GM12878 (cell line): ENCODE results near the gene IL1RAPL1. TPM values are rescaled to one million over a fixed set of nuclear protein-coding genes. Genes with fewer than 3 reads are reported as not detected.

Experiments
- ATAC-seq: fragments of 200-7000 bp; cut with Tn5 transposase; 3 replicates; pipeline ENCODE4 v1.9.1; 2020; ENCODE audit warnings: mild to moderate bottlenecking, moderate library complexity
- BruUV-seq: library from RNA; stranded (reverse); fragments of 400-500 nt; replicated peaks from 2 replicates; lab custom pipeline; 2021; lab: Mats Ljungman, UMichigan
- CTCF ChIA-PET: fragments of 300-600 bp; sonication (Branson Sonifier 250); formaldehyde crosslinking; extraction: SDS; loops from one replicate; lab custom pipeline; 2021; ENCODE audit warnings: inconsistent platforms; lab: Yijun Ruan, JAX
- POLR2A ChIA-PET: fragments of 350-600 bp; formaldehyde crosslinking; extraction: SDS; loops from one replicate; lab custom pipeline; 2021; ENCODE audit warnings: inconsistent platforms; lab: Charles Lee
- RAD21 ChIA-PET: fragments of 300-600 bp; sonication (Branson Sonifier 250); formaldehyde crosslinking; loops from one replicate; lab custom pipeline; 2023; ENCODE audit warnings: antibody characterized with exemption; ENCODE audit not compliant: unreplicated experiment; lab: Charles Lee
- SMC1A ChIA-PET: fragments of 300-600 bp; sonication (Branson Sonifier 250); formaldehyde crosslinking; loops from one replicate; lab custom pipeline; 2023; ENCODE audit not compliant: unreplicated experiment, uncharacterized antibody; lab: Charles Lee
- DNase-seq: peaks from one replicate; pipeline ENCODE4 v3.0.0-alpha.2; 2011; ENCODE audit warnings: low read depth, low spot score
- FAIRE-seq: peaks from 3 replicates; lab custom pipeline; 2011; peaks lifted over from hg19 to GRCh38; lab: Jason Lieb, UNC
- H2AFZ ChIP-seq: 2 replicates; pipeline ENCODE4 v1.6.0; 2011; ENCODE audit warnings: low read depth, low read length, control low read depth; ENCODE audit not compliant: control insufficient read depth
- H3K27ac ChIP-seq: 2 replicates; pipeline ENCODE4 v1.5.1; 2011; ENCODE audit warnings: control low read depth; ENCODE audit not compliant: control insufficient read depth, insufficient read depth
- H3K27me3 ChIP-seq, 2 experiments: replicated peaks in 1 of 2; 2 replicates each; pipeline versions ENCODE4 v1.6.0 to v1.6.1; 2011; ENCODE audit warnings: low read length in 1 of 2; ENCODE audit not compliant: control insufficient read depth in 2 of 2, insufficient read depth in 2 of 2
- H3K36me3 ChIP-seq, 2 experiments: 2 replicates each; pipeline ENCODE4 v1.5.1; 2011; ENCODE audit warnings: low read length in 1 of 2; ENCODE audit not compliant: control insufficient read depth in 2 of 2, insufficient read depth in 2 of 2
- H3K4me1 ChIP-seq: 2 replicates; pipeline ENCODE4 v1.6.1; 2011; ENCODE audit warnings: mild to moderate bottlenecking, low read length, moderate library complexity, mixed read lengths; ENCODE audit not compliant: control insufficient read depth, insufficient read depth
- H3K4me2 ChIP-seq: 2 replicates; pipeline ENCODE4 v1.6.0; 2011; ENCODE audit warnings: control low read depth; ENCODE audit not compliant: control insufficient read depth, insufficient read depth
- H3K4me3 ChIP-seq: fragments of 200-600 bp; sonication (generic); 2 replicates; pipeline ENCODE4 v1.5.1; 2016
- H3K79me2 ChIP-seq: 2 replicates; pipeline ENCODE4 v1.6.0; 2011; ENCODE audit warnings: low read length; ENCODE audit not compliant: control insufficient read depth, insufficient read depth
- H3K9ac ChIP-seq: 2 replicates; pipeline ENCODE4 v1.8.0; 2011; ENCODE audit warnings: low read length, control low read depth, mixed read lengths; ENCODE audit not compliant: control insufficient read depth, insufficient read depth
- H3K9me3 ChIP-seq: replicated peaks from 3 replicates; pipeline ENCODE4 v1.5.1; 2011; ENCODE audit warnings: mild to moderate bottlenecking, low read length; ENCODE audit not compliant: control insufficient read depth, insufficient read depth
- H4K20me1 ChIP-seq: 2 replicates; pipeline ENCODE4 v1.6.0; 2011; ENCODE audit not compliant: control insufficient read depth, insufficient read depth
- ATF7 ChIP-seq: fragments of 450-650 bp; IDR thresholded peaks from 2 replicates; pipeline ENCODE4 v1.6.1; 2016; ENCODE audit warnings: low read depth, mild to moderate bottlenecking
- BACH1 ChIP-seq: fragments of 450-650 bp; IDR thresholded peaks from 2 replicates; pipeline ENCODE4 v1.6.1; 2017; ENCODE audit warnings: mild to moderate bottlenecking, borderline replicate concordance
- CBX5 ChIP-seq: sonication (generic); IDR thresholded peaks from 2 replicates; pipeline ENCODE4 v1.6.1; 2016; ENCODE audit warnings: low read depth, moderate library complexity, mild to moderate bottlenecking, inconsistent platforms
- GATAD2B ChIP-seq: fragments of 450-650 bp; conservative IDR thresholded peaks from 2 replicates; pipeline ENCODE4 v1.6.1; 2017; ENCODE audit warnings: low read depth, mild to moderate bottlenecking, moderate library complexity
- MTA3 ChIP-seq: IDR thresholded peaks from 2 replicates; pipeline ENCODE4 v1.6.1; 2012; ENCODE audit warnings: low read length, inconsistent platforms, borderline replicate concordance
- RUNX3 ChIP-seq: IDR thresholded peaks from 2 replicates; pipeline ENCODE4 v1.6.1; 2012; ENCODE audit warnings: low read length, inconsistent platforms
- SMARCA5 ChIP-seq: fragments of 450-650 bp; IDR thresholded peaks from 2 replicates; pipeline ENCODE4 v1.6.1; 2017; ENCODE audit warnings: mild to moderate bottlenecking
- SRF ChIP-seq, 2 experiments: IDR thresholded peaks; 2 replicates each; pipeline ENCODE4 v1.6.1; 2011; ENCODE audit warnings: low read depth in 2 of 2, low read length in 2 of 2, mild to moderate bottlenecking in 1 of 2, moderate library complexity in 1 of 2
- SUZ12 ChIP-seq: fragments of 200-600 bp; sonication (generic); IDR thresholded peaks from one replicate; pipeline ENCODE4 v1.6.1; 2018; ENCODE audit warnings: antibody characterized with exemption, mild to moderate bottlenecking; ENCODE audit not compliant: unreplicated experiment
- TCF12 ChIP-seq: IDR thresholded peaks from 2 replicates; pipeline ENCODE4 v1.6.1; 2011; ENCODE audit warnings: low read depth, mild to moderate bottlenecking, low read length
- WRNIP1 ChIP-seq: IDR thresholded peaks from 2 replicates; pipeline ENCODE4 v1.6.1; 2011; ENCODE audit warnings: low read depth, low read length, improper control_type of control experiment, borderline replicate concordance
- YBX1 ChIP-seq: fragments of 450-650 bp; IDR thresholded peaks from 2 replicates; pipeline ENCODE4 v1.6.1; 2016; ENCODE audit warnings: antibody characterized with exemption
- WGBS: methylation state at CpG from one replicate; pipeline ENCODE4 v1.1.6; 2016; ENCODE audit warnings: low lambda C conversion rate; ENCODE audit not compliant: insufficient replicate concordance, insufficient coverage; ENCODE audit errors: missing lambda C conversion rate; 5-methylcytosine and 5-hydroxymethylcytosine counted together
- in situ Hi-C: fragments of 300-500 bp; cut with MboI; formaldehyde crosslinking; loops from 9 replicates; pipeline ENCODE4 v1.14.3; 2018; ENCODE audit warnings: mixed read lengths
- intact Hi-C: fragments of 100-400 bp; cut with micrococcal nuclease; formaldehyde crosslinking; loops from one replicate; pipeline ENCODE4 v1.14.2; 2022; ENCODE audit not compliant: unreplicated experiment
- polyA plus RNA-seq, 11 experiments: library from polyadenylated mRNA; depleted of rRNA in 4 of 11; unstranded in 6 of 11; stranded (reverse) in 5 of 11; fragments of >200 nt; fragmentation: Nextera tagmentation in 4 of 11; fragmentation: Illumina TruSeq in 1 of 11; extraction: Ambion mirVana in 4 of 11; extraction: Trizol in 1 of 11; gene quantifications; 1 replicate in 1 of 11; 2 replicates in 10 of 11; pipeline versions ENCODE4 v1.2.1 to v1.2.3, GENCODE V29; 2011 to 2016; ENCODE audit warnings: inconsistent platforms in 2 of 11, missing spikeins in 2 of 11, low read depth in 1 of 11
- total RNA-seq, 4 experiments: library from RNA; depleted of rRNA in 3 of 4; stranded (reverse); fragments of >200 nt in 3 of 4; fragmentation: Illumina TruSeq in 1 of 4; extraction: Trizol in 1 of 4; gene quantifications; 2 replicates each; pipeline versions ENCODE4 v1.2.1 to v1.2.3, GENCODE V29; 2013 to 2021
- TF ChIP-seq, protein P1 (sequence below): IDR thresholded peaks from 2 replicates; pipeline ENCODE4 v1.6.1; 2011; ENCODE audit warnings: low read depth, low read length, improper control_type of control experiment, borderline replicate concordance
- TF ChIP-seq, protein P2 (sequence below): IDR thresholded peaks from 2 replicates; pipeline ENCODE4 v1.6.1; 2011; ENCODE audit warnings: mild to moderate bottlenecking, low read depth, low read length, moderate library complexity; ENCODE audit not compliant: insufficient replicate concordance

IL1RAPL1 gene
- total and polyA plus RNA-seq, 10 of the 15 experiments (the other 5 are each of a cell fraction or from before 2014, with no cell fraction given), result not detected

DNA sequence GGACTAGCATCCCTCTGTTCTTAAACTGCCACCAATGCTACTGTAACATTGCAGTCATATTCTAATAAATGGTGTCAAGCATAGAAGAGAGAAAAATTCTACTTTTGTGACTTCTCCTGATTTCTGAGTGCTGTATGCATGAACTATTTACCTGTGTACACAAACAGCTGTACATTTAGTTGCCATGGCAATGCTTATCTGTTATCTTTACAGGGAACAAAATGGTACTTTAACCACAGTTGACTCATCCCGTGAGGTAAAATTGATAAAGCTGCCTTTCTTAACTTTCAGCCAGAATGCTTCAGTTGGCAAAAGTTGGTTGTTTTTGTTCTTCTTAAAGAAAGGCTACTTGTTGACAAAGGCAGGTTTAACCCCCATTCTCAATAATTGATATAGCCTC, 1040.6 kb downstream of the IL1RAPL1 start:
- no TSS peak for BruUV-seq
- SMC1A ChIA-PET, result no interaction called here
- Histone ChIP-seq H3K4me3 (no peak overlapping the region), H3K4me2 (no peak overlapping the region), H3K9ac (no peak overlapping the region), H3K27me3 (no peaks in the 10 kb centered on the region), H3K4me1 (no peaks in the 10 kb centered on the region), H3K27ac (no peak overlapping the region), H2AFZ (no peak overlapping the region), H4K20me1 (no peaks in the 10 kb centered on the region), H3K9me3 (no peaks in the 10 kb centered on the region), H3K36me3 (no peaks in the 10 kb centered on the region), H3K79me2 (no peaks in the 10 kb centered on the region)
- CTCF ChIA-PET, result no interaction called here
- intact Hi-C loops, result no loop called here
- RAD21 ChIA-PET, result no interaction called here
- ATAC-seq, result no peak
- FAIRE-seq, result no peak
- DNase-seq, result no peak
- POLR2A ChIA-PET, result no interaction called here
- WGBS, result 41% methylated on average over 1 of the region's 1 CpG
- in situ Hi-C loops, result no loop called here
- TF ChIP-seq, protein P1, sequence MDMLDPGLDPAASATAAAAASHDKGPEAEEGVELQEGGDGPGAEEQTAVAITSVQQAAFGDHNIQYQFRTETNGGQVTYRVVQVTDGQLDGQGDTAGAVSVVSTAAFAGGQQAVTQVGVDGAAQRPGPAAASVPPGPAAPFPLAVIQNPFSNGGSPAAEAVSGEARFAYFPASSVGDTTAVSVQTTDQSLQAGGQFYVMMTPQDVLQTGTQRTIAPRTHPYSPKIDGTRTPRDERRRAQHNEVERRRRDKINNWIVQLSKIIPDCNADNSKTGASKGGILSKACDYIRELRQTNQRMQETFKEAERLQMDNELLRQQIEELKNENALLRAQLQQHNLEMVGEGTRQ, result no peak
- TF ChIP-seq WRNIP1 (no peak), GATAD2B (no peak), RUNX3 (peak; percentile 33; the same call in 1 of the 2 replicates)

DNA sequence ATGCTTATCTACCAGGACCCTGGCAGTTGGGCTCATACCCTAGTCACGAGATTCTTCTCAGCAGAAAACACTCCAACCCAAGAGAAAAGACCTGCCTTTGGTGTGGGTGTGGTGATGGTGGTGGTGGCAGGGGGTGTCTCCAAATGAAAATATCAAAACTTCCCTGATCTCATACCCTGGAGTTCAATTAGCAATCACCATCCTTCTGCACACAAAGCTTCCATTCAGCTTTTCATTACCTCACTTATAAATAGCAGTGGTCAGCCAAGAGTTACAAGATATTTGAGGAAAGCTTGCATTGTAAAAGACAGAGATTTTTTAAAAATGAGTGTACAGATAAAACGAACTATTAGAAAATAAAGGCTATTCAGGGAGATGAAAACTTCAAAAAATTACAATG, 1047.3 kb downstream of the IL1RAPL1 start:
- intact Hi-C loops, result no loop called here
- Histone ChIP-seq H3K27ac (no peak overlapping the region), H3K36me3 (no peaks in the 10 kb centered on the region), H3K79me2 (no peaks in the 10 kb centered on the region), H3K9ac (no peak overlapping the region), H2AFZ (no peak overlapping the region), H3K4me1 (no peaks in the 10 kb centered on the region), H3K27me3 (no peaks in the 10 kb centered on the region), H3K4me3 (no peak overlapping the region), H4K20me1 (no peaks in the 10 kb centered on the region), H3K4me2 (no peak overlapping the region)
- no peak for DNase-seq
- RAD21 ChIA-PET, result no interaction called here
- FAIRE-seq, result no peak
- CTCF ChIA-PET, result interaction anchor here (0.6 kb wide), 1 partner anchor 676 kb away, joined by 3 read pairs; no protein-coding TSS in a partner anchor
- BruUV-seq, result no TSS peak
- POLR2A ChIA-PET, result no interaction called here
- TF ChIP-seq TCF12 (no peak), SRF (IDR thresholded peaks at IDR 0.05; ENCODE audit: low read depth in 2 of 2, low read length in 2 of 2) (no peak), BACH1 (no peak), ATF7 (no peak), SUZ12 (no peak), YBX1 (no peak), SMARCA5 (no peak), MTA3 (no peak), CBX5 (no peak)
- TF ChIP-seq, protein P2, sequence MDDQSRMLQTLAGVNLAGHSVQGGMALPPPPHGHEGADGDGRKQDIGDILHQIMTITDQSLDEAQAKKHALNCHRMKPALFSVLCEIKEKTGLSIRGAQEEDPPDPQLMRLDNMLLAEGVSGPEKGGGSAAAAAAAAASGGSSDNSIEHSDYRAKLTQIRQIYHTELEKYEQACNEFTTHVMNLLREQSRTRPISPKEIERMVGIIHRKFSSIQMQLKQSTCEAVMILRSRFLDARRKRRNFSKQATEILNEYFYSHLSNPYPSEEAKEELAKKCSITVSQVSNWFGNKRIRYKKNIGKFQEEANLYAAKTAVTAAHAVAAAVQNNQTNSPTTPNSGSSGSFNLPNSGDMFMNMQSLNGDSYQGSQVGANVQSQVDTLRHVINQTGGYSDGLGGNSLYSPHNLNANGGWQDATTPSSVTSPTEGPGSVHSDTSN, result no peak
- TF ChIP-seq, all 136 proteins: peak for 0
- no peak for ATAC-seq
- 0% methylated on average over 2 of the region's 2 CpGs for WGBS
- in situ Hi-C loops, result no loop called here
- H3K9me3 ChIP-seq, result no peaks in the 10 kb centered on the region
- SMC1A ChIA-PET, result no interaction called here
